Fibroblast of lung (primary cell): ENCODE data around the gene NPEPL1. TPM values are rescaled to one million over a fixed set of nuclear protein-coding genes. Genes with fewer than 3 reads are reported as not detected.

ENCODE experiments used
- DNase-seq, 2 donors: peaks; one replicate each; pipeline versions ENCODE4 v3.0.0 to v3.0.0-alpha.2; 2010; ENCODE audit warnings: low read depth in 2 of 2
- H2AFZ ChIP-seq: 2 replicates; pipeline ENCODE4 v1.5.1; 2012; ENCODE audit warnings: low read length, control low read depth, inconsistent platforms
- H3K27ac ChIP-seq: 2 replicates; pipeline ENCODE4 v1.5.1; 2011; ENCODE audit warnings: low read length, control low read depth; ENCODE audit not compliant: insufficient read depth
- H3K27me3 ChIP-seq: 2 replicates; pipeline ENCODE4 v1.5.1; 2011; ENCODE audit warnings: mild to moderate bottlenecking, low read length; ENCODE audit not compliant: control insufficient read depth, insufficient read depth
- H3K36me3 ChIP-seq: 2 replicates; pipeline ENCODE4 v1.5.1; 2011; ENCODE audit warnings: low read length; ENCODE audit not compliant: control insufficient read depth, insufficient read depth
- H3K4me1 ChIP-seq: 2 replicates; pipeline ENCODE4 v1.5.1; 2011; ENCODE audit warnings: low read length; ENCODE audit not compliant: control insufficient read depth, insufficient read depth; ENCODE audit errors: extremely low read depth
- H3K4me2 ChIP-seq: 2 replicates; pipeline ENCODE4 v1.5.1; 2011; ENCODE audit warnings: low read length, control low read depth; ENCODE audit not compliant: insufficient read depth; ENCODE audit errors: extremely low read depth
- H3K4me3 ChIP-seq, 4 experiments: fragments of 200-600 bp in 1 of 4; sonication (generic) in 1 of 4; replicated peaks in 1 of 4; 2 replicates each; pipeline ENCODE4 v1.5.1; 2011 to 2016; ENCODE audit warnings: low read length in 4 of 4, low read depth in 3 of 4, mild to moderate bottlenecking in 3 of 4, control low read depth in 2 of 4, inconsistent platforms in 1 of 4, mixed read lengths in 1 of 4; ENCODE audit not compliant: insufficient read depth in 1 of 4; ENCODE audit errors: control extremely low read depth in 1 of 4
- H3K79me2 ChIP-seq: 2 replicates; pipeline ENCODE4 v1.5.1; 2012; ENCODE audit warnings: mild to moderate bottlenecking, low read length, inconsistent platforms; ENCODE audit not compliant: control insufficient read depth, insufficient read depth
- H3K9ac ChIP-seq: 2 replicates; pipeline ENCODE4 v1.5.1; 2011; ENCODE audit warnings: mild to moderate bottlenecking, low read length, control low read depth; ENCODE audit not compliant: insufficient read depth
- H3K9me3 ChIP-seq: 2 replicates; pipeline ENCODE4 v1.5.1; 2012; ENCODE audit warnings: low read depth, low read length; ENCODE audit not compliant: control insufficient read depth, insufficient read depth
- H4K20me1 ChIP-seq: 2 replicates; pipeline ENCODE4 v1.5.1; 2011; ENCODE audit warnings: low read length; ENCODE audit not compliant: control insufficient read depth, insufficient read depth; ENCODE audit errors: extremely low read depth
- EZH2 ChIP-seq: IDR thresholded peaks from 2 replicates; pipeline ENCODE4 v1.5.1; 2012; ENCODE audit warnings: low read length, control low read depth, mild to moderate bottlenecking; ENCODE audit errors: missing control alignments
- polyA plus RNA-seq, 2 donors: library from polyadenylated mRNA; depleted of rRNA in 1 of 2; stranded (reverse) in 1 of 2; unstranded in 1 of 2; fragments of >200 nt; gene quantifications; 2 replicates each; pipeline ENCODE4 v1.2.1, GENCODE V29; 2011 to 2012; ENCODE audit warnings: missing spikeins in 1 of 2
- total RNA-seq: library from RNA; depleted of rRNA; stranded (reverse); fragments of >200 nt; gene quantifications from 2 replicates; pipeline ENCODE4 v1.2.1, GENCODE V29; 2014
- TF ChIP-seq, protein P1 (sequence below), 2 donors: IDR thresholded peaks in 1 of 2; conservative IDR thresholded peaks in 1 of 2; 1 replicate in 1 of 2; 2 replicates in 1 of 2; pipeline ENCODE4 v1.5.1; 2011 to 2012; ENCODE audit warnings: low read length in 2 of 2, control low read depth in 1 of 2, inconsistent platforms in 1 of 2, low read depth in 1 of 2, mild to moderate bottlenecking in 1 of 2

NPEPL1 gene
- total and polyA plus RNA-seq, 2 donors (not counting 1 experiment from before 2014, with no cell fraction given): 2.9 to 24.6 TPM

DNA sequence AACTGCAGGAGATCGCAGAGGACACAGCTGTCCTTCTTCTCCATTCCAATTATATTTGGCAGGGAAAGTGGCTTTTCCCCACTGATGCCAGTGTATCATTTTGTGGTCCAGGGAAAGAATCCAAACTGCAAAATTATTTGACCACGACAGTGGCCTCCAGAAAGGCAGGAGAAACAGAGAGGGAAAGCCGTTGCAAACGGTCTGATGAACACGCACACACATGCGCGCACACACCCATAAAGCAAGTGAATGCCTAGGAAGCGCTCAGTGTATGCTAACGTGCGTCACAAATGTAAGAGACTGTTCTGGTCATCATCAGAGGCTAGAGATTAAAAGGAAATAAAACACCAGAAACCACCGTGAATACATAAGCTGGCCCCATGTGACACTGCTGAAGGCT, 54.0 kb downstream of the NPEPL1 start:
- Histone ChIP-seq H3K9me3 (no peaks in the 10 kb centered on the region), H3K9ac (no peak overlapping the region), H2AFZ (no peak overlapping the region), H3K36me3 (no peaks in the 10 kb centered on the region), H3K27me3 (peaks cover 13% of the 10 kb centered on the region), H3K27ac (no peak overlapping the region), H3K4me3 (no peak overlapping the region), H4K20me1 (peaks cover 1% of the 10 kb centered on the region), H3K79me2 (no peaks in the 10 kb centered on the region), H3K4me2 (no peak overlapping the region), H3K4me1 (no peaks in the 10 kb centered on the region)
- DNase-seq: peak; percentile 1 to 2
- no peak for TF ChIP-seq EZH2

DNA sequence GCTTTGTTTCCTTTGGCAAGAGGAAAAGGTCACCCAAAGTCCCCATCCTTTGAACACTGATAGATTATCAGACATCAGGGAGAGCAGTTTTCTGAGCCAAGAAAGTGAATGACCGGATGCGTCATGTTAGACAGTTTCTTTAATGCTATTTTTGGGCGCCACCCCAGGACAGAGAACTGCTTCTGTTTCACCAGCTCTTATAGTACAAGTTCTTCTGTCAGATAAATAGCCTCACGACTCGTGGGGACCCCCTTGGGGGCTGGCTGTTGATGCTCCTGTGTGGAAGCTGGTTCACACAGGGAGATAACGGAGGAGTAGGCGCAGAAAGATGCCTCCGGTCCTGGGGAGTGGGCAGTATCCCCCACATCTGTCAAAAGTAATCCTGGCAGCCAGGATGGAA, 54.6 kb downstream of the NPEPL1 start:
- peaks cover 1% of the 10 kb centered on the region for H4K20me1 ChIP-seq
- no peak for DNase-seq
- no peaks in the 10 kb centered on the region for H3K9me3 ChIP-seq
- H2AFZ ChIP-seq: no peak overlapping the region
- H3K36me3 ChIP-seq: no peaks in the 10 kb centered on the region
- H3K4me2 ChIP-seq: no peak overlapping the region
- H3K27ac ChIP-seq: no peak overlapping the region
- no peaks in the 10 kb centered on the region for H3K79me2 ChIP-seq
- H3K27me3 ChIP-seq: peaks cover 13% of the 10 kb centered on the region
- no peaks in the 10 kb centered on the region for H3K4me1 ChIP-seq
- H3K9ac ChIP-seq: no peak overlapping the region
- H3K4me3 ChIP-seq: no peak overlapping the region
- TF ChIP-seq EZH2: no peak
- TF ChIP-seq, protein P1, sequence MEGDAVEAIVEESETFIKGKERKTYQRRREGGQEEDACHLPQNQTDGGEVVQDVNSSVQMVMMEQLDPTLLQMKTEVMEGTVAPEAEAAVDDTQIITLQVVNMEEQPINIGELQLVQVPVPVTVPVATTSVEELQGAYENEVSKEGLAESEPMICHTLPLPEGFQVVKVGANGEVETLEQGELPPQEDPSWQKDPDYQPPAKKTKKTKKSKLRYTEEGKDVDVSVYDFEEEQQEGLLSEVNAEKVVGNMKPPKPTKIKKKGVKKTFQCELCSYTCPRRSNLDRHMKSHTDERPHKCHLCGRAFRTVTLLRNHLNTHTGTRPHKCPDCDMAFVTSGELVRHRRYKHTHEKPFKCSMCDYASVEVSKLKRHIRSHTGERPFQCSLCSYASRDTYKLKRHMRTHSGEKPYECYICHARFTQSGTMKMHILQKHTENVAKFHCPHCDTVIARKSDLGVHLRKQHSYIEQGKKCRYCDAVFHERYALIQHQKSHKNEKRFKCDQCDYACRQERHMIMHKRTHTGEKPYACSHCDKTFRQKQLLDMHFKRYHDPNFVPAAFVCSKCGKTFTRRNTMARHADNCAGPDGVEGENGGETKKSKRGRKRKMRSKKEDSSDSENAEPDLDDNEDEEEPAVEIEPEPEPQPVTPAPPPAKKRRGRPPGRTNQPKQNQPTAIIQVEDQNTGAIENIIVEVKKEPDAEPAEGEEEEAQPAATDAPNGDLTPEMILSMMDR (conservative IDR thresholded peaks at IDR 0.05 in 1 of 2, IDR thresholded peaks at IDR 0.05 in 1 of 2; ENCODE audit: low read depth in 1 of 2, low read length in 2 of 2): no peak

DNA sequence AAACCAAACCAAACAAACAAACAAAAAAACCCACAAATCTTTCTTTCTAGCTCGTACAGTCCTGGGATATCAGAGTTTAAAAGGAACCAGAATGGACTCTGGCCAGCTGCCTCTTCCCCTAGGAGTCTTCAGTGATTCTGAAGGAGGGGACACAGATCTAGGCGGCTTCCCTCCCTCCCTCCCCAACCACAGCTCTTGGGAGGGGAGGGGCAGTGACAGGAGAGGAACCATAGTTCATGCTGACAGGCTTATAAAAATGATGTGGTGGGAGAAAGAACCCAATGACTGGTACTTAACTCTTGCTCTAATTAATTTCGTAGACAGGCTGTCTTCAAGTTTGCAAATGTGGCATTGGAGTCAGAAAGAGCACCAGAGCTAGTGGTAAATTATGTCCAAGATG, 56.0 kb downstream of the NPEPL1 start:
- TF ChIP-seq, protein P1 (conservative IDR thresholded peaks at IDR 0.05 in 1 of 2, IDR thresholded peaks at IDR 0.05 in 1 of 2; ENCODE audit: low read depth in 1 of 2, low read length in 2 of 2): no peak
- TF ChIP-seq EZH2: no peak
- H3K4me3 ChIP-seq: no peak overlapping the region
- H3K4me2 ChIP-seq: no peak overlapping the region

More for the DNA sequence above, 56.0 kb downstream of the NPEPL1 start:
- no peaks in the 10 kb centered on the region for H3K79me2 ChIP-seq
- H3K9me3 ChIP-seq: no peaks in the 10 kb centered on the region
- peaks cover 13% of the 10 kb centered on the region for H3K27me3 ChIP-seq
- H2AFZ ChIP-seq: no peak overlapping the region
- no peaks in the 10 kb centered on the region for H3K4me1 ChIP-seq
- no peaks in the 10 kb centered on the region for H3K36me3 ChIP-seq
- H3K27ac ChIP-seq: no peak overlapping the region
- H4K20me1 ChIP-seq: peaks cover 1% of the 10 kb centered on the region
- H3K9ac ChIP-seq: no peak overlapping the region
- no peak for DNase-seq
